GM21515 (cell line): ENCODE data around the gene CDX1.

Experiments used
- ATAC-seq: cut with Tn5 transposase; IDR thresholded peaks from one replicate; pipeline ENCODE4 v1.9.1; 2021; ENCODE audit not compliant: unreplicated experiment

The CDX1 gene

DNA sequence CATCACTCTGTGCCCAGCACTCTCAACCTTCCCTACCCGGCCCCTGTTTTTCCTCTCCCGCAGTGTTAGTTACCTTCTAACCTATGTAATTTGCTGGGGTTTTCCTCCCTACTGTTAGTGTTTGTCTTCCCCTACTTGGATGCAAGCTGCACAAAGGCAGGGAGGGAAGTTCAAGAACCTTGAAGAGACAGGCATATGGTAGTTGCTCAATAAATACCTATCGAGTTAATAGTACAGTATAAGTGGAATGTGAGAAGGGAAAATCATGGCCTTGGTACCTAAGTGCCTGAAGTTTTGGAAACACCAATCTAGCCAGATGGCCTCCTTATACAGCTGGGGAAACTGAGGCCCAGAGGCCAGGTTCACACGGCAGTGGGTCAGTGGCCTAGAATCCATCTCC is 35.1 kb upstream of the CDX1 start:
- no peak for ATAC-seq

DNA sequence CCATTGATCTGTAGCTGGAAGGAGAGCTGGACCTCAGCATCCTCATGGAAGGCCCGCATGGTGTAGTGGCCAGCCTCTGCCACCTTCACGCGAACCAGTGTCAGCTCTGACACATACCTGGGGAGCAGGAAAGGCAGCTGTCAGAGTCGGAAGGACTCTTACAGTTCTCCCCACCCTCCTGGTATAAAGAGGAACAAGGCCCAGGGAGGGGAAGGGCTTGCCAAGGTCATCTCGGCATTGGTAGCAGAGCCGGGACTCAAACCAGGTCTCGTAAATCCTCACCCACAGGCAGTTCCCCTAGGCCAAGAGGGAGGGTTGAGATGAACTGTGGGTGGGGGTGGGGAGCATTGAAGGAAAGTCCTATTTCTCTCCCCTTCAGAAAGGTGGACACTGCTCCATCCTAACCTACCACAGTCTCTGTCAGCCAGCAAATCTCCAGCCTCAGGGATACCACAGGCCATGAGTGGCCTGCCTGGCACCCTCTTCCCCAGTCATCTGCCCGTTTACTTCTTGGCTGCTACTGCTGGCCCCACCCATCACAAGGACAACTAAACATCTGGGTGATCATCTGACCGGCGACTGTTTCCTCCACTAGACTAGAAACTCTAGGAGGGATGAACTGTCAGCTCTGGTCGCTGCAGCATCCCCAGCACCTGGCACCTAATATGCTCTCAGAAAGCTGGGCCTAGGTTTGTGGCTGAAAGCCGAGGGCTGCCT is 34.4 kb upstream of the CDX1 start:
- no peak for ATAC-seq

DNA sequence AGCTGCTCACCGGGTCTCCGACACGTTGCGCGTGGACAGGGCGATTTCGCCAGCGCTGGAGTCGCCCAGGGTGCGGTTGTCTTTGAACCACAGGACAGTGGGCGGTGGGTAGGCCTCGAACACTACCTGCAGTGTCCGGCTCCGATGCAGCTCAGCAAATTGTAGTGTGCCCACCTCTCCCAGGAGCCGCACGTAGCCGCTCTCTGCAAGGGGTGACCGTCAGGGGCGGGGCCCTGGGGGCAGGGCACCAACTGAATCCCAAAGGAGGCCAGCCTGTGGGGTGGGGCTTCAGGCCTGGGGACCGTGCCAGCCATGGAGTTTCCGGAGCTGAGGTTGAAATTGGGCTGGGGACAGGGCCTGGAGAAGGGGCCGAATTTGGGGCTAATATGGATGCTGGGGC is 33.8 kb upstream of the CDX1 start:
- ATAC-seq: no peak

DNA sequence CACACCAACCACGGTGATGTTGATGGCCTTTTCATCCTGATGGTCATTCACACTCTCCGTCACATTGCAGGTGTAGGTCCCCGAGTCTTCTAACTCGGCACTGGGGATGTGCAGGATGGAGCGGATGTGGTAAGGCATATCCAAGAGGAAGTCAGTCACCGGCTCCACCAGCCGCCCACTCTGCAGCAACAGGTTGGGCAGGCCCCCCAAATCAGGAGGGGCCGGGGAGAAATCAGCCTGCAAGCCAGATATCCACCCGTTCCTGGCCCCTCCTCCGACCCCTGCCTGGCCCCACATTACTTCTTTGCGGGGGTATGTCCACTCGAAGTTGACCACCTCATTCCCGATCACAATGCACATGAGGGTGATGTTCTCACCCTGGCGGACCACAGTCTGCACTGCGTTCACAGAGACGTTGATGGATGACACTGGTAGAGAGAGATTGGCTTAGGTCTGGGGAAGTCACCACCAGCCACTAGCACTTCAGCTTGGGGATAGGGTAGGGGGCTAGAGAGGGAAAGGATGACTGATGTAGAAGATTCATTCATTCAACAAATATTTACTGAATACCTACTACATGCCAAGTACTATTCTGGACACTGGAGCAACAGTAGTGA is 32.9 kb upstream of the CDX1 start:
- ATAC-seq: no peak

DNA sequence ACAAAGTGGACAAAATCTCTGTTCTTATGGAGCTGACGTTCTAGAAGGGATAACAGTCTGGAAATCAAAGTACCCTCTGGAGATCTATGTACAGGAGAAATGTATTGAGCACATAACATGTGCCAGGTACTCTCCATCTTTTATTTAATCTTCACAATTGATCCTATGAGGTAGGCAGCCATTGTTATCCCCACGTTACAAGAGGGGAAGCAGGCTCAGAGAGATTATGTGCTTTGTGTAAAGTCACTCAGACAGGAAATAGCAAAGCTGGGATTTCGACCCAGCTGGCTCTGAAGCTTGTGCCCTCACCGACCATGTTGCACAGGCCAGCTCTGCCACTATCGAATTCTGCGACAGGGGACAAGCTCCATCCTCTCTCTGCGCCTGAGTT is 32.4 kb upstream of the CDX1 start:
- ATAC-seq: no peak

DNA sequence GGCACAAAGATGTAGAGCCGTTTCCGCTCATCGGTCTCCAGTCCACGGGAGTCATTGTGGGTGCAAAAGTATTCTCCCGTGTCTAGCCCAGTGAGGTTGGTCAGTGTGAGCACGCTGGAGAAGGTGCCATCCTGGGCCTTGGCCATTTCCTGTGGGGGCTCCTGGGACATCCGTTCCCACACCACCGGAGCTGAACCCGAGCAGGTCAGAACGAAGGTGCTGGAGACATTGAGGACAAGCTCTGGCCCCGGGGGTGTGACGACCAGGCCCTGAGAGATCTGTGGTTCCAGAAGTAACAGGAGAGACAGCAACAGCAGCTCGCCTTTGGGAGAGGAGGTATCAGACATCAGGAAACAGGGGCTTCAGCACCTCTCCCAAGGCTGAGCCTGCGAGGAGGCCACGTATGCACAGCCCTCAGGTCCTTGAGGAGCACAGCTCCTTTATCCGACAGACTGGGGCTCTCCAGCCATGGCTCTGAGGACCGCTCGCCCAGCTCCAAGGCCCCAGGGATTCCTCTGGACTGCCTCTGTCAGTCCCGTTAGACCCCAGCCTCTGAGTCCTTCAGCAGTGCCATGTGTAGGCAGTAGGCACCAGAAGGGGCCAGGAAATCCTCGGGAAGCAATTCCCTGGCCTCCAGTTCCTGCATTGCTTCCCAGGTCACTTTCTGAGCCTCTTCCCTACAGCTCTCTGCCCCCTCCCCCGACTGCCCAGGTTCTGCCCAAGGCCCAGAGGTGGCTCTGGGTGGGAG is 30.8 kb upstream of the CDX1 start:
- ATAC-seq: no peak

DNA sequence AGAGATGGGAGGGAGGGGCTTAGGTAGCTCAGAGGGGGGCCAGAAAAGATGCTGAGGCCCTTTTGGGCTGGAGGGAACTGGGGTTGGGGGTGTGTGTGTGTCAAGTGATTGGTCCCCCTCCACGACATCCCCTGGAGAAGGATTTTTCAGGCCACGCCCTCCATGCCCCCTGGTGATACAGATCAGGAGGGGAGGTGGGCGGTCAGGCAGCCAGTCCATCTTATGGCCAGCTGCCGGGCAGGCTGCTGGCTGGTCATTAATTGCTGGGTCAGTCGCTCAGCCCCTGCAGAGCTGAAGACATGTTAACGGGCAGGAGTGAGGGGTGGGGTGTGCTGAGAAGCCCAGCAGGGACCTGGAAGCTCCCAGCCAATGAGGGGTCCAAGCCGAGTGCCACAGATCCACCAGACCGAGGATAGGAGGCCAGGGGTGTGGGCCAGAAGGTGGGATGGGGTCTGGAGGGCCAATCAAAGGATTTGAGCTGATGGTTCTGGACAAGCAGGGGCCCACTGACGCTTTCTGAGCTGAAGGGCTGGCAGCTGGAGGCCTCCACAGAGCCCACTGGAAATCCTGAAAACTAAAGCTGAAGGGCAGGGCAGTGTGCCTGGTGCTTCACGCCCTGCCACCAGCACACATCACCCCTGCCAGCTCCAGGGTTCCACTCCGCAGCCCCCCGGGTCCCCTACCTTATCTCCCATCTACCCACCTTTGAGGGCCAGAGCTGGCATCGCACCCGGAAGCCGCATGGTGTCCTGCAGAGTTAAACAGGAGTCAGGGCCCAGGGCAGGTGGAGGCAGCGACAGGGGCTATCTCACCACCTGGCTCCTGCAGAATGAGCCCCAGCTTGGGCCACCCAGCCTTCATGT is 30.0 kb upstream of the CDX1 start:
- ATAC-seq: no peak

DNA sequence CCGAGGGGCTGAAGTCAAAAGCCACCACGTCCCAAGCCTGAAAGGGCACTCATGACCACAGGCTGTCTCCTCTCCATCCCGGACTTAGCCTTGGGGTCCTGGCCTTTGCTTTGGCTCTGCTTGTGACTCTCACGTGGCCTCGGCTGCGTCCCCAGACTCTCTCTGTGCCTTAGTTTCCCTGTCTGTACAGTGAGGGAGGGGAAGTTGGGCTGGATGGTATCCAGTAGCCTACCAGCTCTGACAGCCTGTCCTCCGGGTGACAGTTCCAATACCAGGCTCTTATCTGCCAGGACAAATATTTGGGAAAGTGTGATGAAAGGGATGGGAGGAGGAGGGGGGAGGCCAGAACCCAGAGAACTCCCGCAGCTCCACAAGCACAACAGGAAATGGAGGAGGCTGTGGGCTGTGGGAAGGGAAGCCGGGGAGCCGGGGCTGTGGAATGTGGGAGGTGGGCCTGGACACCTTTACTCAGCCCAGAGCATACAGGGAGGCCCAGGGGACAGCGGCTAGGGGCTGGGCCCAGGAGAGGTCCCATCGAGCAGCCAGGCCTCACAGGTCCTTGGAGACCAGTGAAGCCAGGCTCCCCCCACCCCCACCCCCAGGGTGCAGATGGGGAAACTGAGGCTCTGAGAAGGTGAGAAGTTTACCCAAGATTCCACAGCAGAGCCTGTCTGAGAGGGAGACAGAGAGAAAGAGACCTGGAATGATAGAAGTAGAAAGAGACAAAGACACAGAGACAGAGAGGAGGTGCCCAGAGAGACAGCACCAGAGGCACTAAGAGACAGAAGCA is 29.2 kb upstream of the CDX1 start:
- no peak for ATAC-seq

DNA sequence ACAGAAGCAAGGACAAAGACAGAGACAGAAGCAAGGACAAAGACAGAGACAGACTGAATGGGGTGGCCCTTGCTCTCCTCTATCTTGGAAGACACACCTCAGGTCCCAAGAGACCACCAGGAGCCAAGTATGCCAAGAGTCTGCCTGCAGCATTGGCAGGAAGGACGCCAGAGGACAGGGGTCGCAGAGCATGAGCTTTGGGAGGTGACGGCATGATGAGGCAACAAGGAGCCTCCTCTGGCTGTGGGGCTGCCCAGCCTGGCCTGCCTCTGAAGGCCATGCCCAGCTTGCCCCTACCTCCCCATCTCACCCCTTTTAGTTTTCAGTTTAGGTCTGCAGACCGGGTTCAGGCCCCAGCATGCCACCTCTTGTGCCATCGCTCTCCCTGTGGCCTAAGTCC is 28.6 kb upstream of the CDX1 start:
- ATAC-seq: no peak

DNA sequence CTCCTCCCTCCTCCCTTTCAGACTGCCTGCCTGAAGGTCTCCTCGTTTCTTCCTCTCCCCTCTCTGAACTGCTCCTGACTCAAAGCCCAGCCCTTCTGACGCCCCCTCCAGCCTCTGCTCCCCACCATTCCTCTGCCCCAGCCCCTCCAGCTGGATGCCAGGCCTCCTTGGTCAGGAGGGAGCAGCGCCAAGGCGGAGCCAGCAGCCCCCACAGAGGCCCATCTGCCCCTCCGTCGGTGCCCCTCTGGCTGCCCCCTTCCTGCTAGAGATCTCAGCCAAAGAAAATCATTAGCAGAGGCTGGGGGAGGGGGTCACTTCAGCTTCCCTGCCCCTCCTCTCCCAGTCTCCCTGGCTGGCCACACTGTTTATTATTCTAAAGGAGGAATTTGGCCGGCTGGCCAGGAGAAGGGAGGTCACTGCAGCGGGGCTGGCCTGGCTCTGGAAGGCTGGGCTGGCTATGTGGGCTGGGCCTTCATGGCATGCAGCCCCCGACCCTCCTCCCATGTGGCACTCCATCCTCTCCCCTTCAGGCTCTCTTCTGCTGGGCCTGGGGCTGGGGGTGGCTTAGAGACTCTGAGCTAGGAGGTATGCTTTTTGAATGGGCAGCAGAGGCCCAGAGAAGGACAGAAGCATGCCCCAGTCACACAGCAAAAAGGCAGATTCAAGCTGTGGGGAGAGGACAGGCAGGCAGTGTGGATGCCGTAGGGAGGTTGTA is 27.9 kb upstream of the CDX1 start:
- ATAC-seq: no peak

DNA sequence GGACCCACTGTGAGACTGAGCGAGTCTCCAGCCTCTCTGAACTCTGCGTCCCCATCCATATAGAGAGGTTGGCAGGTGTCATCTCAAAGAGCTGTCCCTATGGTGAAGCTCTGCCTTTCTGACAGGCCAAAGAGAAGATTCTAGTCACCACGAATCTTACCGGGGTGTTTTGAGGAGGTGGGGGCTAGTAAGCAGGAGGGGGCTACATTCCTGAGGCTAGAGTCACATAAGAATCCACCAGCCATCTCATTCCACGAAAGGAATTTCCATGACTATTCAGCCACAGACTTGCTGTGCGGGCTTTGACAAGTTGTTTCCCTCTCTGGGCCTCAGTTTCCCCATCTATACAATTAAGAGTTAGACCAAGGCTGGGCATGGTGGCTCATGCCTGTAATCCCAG is 27.2 kb upstream of the CDX1 start:
- no peak for ATAC-seq

DNA sequence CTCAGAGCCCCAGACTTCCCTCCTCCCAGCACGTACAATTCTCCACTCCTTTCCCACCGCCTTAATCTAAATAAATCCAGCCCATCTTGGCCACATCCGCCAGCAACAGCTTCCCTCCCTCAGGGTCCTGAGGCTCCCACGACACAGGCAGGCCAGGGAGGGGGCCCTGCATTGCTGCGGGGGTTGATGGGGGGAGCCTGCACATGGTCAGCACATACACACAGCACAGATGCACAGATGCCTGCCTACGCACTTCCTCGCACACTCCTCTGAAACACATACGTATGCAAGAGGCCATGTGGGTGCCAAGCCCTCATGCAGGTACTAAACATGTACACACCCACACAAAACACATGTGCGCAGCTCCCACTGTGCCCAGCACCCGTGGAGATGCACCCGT is 25.7 kb upstream of the CDX1 start:
- ATAC-seq: no peak

DNA sequence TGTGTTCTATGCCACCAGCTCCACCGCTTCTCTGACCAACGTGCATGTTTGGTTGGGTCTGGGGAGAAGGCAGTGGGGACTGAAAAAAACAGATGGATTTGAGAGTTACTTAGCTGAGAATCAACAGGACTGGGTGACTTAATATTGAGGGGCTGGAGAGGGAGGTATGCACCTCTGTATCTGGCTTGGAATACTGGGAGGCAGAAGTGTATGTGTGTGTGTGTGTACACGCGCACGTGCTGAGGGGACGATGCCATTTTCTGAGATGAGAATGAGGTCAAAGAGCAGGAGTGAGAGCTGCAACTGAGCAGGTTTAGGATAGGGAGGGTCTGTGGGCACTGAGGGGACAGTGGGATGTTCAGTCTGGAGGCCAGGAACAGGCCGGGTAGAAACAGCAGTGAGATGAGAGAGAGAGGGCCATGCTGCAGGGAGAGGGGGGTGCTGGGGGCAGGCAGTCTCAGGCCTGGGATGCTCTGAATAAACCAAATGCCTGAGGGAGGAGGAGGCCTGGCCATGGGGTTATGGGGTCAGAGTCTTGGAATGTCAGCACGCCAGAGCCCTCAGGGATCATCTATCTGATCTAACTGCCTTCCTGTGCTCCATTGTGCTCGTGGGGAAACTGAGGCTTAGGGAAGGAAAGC is 24.9 kb upstream of the CDX1 start:
- no peak for ATAC-seq

DNA sequence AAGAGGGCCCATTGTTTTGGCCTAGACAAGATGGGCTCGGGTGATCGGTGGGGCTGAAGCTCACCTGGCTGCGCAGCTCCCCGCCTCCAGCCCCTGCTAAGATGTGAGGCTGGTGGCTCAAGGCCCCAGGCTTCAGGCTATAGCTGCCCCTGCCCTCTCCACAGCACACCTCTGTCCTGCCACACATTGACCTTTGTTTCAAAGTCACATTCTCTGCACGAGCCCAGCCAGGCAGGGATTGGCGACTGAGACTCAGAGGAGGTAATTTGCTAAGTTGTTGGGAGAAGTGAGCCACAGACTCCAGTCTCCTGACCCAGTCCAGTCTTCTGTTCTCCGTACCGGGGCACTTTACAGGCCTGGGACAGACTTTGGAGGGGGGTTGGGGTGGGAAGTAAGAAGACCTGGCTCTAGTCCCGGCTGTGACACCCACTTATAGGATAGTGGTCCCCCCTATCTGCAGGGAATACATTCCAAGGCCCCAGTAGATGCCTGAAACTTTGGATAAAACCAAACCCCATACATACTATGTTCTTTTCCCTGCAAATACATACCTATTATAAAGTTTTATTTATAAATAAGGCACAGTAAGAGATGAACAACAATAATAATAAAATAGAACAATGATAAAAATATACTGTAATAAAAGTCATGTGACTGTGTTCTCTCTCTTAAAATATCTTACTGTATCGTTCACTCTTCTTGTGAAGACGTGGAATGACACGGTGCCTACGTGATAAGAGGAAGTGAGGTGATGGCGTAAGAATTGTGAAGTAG is 24.2 kb upstream of the CDX1 start:
- no peak for ATAC-seq

DNA sequence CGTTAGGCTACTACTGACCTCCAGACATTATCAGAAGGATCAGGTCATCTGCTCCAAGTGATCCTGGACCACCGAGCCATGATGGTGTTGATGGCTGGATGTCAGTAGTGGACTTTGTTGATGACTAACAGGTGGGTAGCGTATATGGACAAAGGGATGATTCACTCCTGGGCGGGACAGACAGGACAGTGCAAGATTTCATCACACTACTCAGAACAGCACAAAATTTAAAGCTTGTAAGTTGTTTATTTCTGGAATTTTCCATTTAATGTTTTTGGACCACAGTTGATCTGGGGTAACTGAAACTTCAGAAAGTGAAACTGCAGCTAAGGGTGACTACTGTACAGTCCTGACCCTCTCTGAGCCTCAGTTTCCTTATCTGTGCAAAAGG is 23.6 kb upstream of the CDX1 start:
- no peak for ATAC-seq

DNA sequence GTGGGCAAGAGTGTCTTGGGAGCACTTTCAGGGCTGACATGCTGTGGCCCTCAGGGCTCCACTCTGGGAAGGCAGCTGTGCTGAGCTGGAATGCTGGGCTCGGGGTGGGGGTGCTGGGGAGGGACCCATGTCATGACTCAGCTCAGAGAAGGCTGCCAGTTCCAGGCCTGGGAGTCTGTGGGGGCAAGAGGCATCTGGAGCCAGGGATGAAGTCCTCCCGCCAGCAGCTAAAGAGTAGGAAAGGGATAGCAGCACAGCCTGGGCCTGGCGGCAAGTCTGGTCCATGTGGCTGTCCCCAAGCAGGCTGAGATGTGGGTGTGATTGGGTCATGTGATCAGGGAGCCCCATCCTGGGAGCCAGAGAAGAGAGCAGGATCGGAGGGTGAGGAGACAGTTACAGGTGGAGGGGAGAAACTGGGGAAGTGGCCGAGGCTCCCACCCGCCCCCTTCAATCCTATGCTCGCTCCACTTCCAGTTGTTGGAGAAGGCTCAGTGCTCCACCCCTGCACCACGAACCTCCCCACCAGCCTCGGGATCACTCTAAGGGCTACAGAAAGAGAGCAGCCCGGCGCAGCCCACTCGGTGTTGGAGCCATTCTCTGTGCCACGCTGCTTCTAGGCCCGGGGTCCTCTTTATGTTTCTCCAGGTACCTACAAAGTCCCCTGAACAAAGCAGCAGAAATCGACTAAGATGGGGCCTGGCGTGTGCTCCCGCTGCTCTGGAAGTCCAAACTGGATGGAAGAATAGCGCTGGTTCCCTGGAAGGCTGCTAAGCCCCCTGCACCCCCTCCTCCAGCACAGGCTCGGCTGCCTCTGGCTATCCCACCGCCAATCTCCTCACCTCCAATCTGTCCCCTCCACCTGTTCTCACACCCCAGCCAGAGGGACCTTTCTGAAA is 23.0 kb upstream of the CDX1 start:
- ATAC-seq: no peak

DNA sequence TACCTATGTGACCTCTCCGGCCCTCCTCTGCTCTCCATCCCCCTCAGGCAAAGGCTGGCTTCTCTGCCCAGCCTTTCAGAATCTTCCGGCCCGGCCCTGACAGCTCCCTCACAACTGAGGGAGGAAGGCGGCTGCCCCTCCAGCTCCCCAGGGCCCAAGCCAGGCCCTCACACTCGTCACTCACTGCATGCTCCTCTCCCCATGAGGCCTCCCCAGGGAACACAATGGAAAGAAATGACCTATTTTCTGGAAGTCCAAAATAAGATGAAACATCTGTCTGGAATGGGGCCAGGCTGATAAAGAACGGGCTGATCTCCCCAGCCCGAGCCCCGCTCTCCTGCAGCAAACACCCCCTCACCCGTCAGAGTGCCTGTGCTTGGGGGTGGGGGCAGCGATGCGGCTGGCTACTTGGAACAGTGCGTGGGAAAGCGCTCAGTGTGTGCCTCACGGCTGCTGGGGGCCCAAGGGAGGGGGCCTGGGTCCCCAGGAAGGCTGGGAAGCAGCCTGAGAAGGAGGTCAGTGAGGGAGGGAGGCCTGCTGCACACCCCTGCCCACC is 22.3 kb upstream of the CDX1 start:
- ATAC-seq: no peak

DNA sequence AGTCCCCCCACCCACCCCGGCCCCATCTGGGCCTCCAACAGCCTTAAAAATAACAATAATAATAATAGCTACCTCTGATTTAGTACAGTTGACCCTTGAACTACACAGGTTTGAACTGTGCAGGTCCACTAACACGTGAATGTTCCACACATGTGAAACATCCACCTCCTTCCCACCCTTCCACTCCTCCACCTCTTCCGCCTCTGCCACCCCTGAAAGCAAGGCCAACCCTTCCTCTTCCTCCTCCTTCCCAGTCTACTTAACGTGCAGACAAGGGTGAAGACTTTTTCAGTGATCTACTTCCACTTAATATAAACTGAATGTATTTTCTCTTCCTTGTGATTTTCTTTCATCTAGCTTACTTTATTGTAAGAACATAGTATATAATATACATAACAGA is 21.7 kb upstream of the CDX1 start:
- ATAC-seq: no peak
